SK-N-MC (cell line): ENCODE data around the gene MTHFR.

Source experiments
- EZH2 ChIP-seq: fragments of 200-600 bp; sonication (generic); IDR thresholded peaks from one replicate; pipeline ENCODE4 v1.6.1; 2017; ENCODE audit warnings: antibody characterized with exemption
- POLR2AphosphoS5 ChIP-seq: IDR thresholded peaks from 2 replicates; pipeline ENCODE4 v1.6.1; 2012; ENCODE audit warnings: mild to moderate bottlenecking, low read depth, low read length, borderline replicate concordance

DNA sequence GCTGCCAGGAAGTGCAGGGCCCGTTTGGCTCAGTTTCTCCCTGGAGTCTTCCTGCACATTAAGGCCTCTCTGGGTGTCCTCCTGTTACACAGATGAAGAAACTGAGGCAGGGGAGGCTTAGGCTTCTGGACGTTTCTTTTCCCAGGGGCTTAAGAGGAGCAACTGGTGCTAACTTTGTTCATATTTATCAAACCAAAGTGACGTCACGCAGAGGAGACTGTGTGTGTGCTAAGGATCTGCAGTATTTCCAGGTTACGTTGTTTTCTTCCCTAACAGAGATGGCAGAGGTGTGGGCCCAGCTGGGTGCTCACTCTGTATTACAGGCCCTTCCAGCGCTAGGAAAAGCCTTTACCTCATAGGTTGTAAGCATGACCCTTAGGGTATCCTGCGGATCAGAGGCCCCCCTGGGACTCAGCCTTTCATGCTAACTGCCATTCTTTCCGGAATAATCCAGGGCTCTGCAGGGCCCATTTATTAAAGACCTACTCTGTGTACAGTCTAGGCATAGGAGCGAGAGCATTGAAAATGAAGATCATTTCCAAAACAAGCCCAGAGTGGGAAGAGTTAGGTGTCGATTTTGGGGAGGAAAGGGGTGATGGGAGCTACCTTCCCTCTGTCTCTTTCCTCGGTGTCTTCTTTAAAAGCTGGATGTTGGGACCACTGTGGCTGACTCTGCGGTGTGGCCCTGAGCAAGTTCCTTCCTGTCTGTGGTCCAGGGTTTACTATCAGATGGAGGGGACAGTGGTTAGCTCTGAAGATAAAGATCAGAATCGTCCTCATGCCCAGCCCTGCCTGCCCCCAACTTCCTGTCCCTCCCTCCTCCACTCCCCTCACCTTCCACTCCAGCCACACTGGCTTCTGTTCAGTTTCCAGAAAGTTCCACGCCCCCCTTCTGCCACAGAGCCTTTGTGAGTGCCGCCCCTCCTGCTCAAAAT lies 65.2 kb downstream of the MTHFR start:
- TF ChIP-seq EZH2 = no peak
- no peak for TF ChIP-seq POLR2AphosphoS5
